HepG2 (cell line): ENCODE data around the gene RMND5A. TPM values are rescaled to one million over a fixed set of nuclear protein-coding genes. Genes with fewer than 3 reads are reported as not detected.
"Not testable (repeated sequence)": the region's sequence is repeated elsewhere in the genome, so short reads cannot be mapped to it uniquely, and the experiment has no call there.

ENCODE experiments used
- ATAC-seq: fragments of 200-7000 bp; cut with Tn5 transposase; 3 replicates; pipeline ENCODE4 v1.9.1; 2020; ENCODE audit warnings: mild to moderate bottlenecking, moderate library complexity
- BruUV-seq: library from RNA; stranded (reverse); fragments of 400-500 nt; replicated peaks from 2 replicates; lab custom pipeline; 2021; lab: Mats Ljungman, UMichigan
- CTCF ChIA-PET: fragments of 300-600 bp; formaldehyde crosslinking; extraction: SDS; loops from one replicate; lab custom pipeline; 2021; ENCODE audit warnings: low total read pairs, inconsistent platforms, low intra/inter-chr PET ratio; lab: Yijun Ruan, JAX
- POLR2A ChIA-PET: fragments of 350-600 bp; sonication (Branson Sonifier 250); formaldehyde crosslinking; loops from one replicate; lab custom pipeline; 2020; ENCODE audit warnings: antibody characterized with exemption, inconsistent platforms; lab: Yijun Ruan, JAX
- DNase-seq: peaks from one replicate; pipeline ENCODE4 v3.0.0-alpha.2; 2015; ENCODE audit warnings: low spot score
- FAIRE-seq: peaks from 3 replicates; lab custom pipeline; 2011; peaks lifted over from hg19 to GRCh38; lab: Jason Lieb, UNC
- H2AFZ ChIP-seq: one replicate; pipeline ENCODE4 v1.6.1; 2011; ENCODE audit warnings: low read length, inconsistent platforms
- H3K27ac ChIP-seq: fragments of 300-600 bp; 3 replicates; pipeline ENCODE4 v1.8.0; 2011; ENCODE audit warnings: mixed run types, mild to moderate bottlenecking, mixed read lengths, low read length, inconsistent platforms; ENCODE audit not compliant: insufficient read depth; ENCODE audit errors: extremely low read length
- H3K27me3 ChIP-seq, 2 experiments: fragments of 200-600 bp in 1 of 2; 2 replicates in 1 of 2; 3 replicates in 1 of 2; pipeline versions ENCODE4 v1.6.0 to v1.8.0; 2011; ENCODE audit warnings: low read length in 2 of 2, mild to moderate bottlenecking in 2 of 2, moderate library complexity in 2 of 2, inconsistent platforms in 1 of 2; ENCODE audit not compliant: insufficient read depth in 2 of 2, control insufficient read depth in 1 of 2
- H3K36me3 ChIP-seq, 2 experiments: fragments of 200-600 bp in 1 of 2; replicated peaks in 1 of 2; 2 replicates in 1 of 2; 3 replicates in 1 of 2; pipeline versions ENCODE4 v1.5.1 to v1.8.0; 2011; ENCODE audit warnings: low read length in 2 of 2, inconsistent platforms in 1 of 2; ENCODE audit not compliant: insufficient read depth in 2 of 2, control insufficient read depth in 1 of 2
- H3K4me1 ChIP-seq: 2 replicates; pipeline ENCODE4 v1.5.1; 2012; ENCODE audit warnings: low read length, inconsistent platforms; ENCODE audit not compliant: insufficient read depth
- H3K4me2 ChIP-seq: 2 replicates; pipeline ENCODE4 v1.6.0; 2011; ENCODE audit warnings: low read depth, low read length, inconsistent platforms
- H3K4me3 ChIP-seq, 3 experiments: fragments of 200-600 bp in 1 of 3; sonication (generic), shearing (Covaris generic) in 1 of 3; replicated peaks in 1 of 3; 2 replicates each; pipeline ENCODE4 v1.5.1; 2011 to 2016; ENCODE audit warnings: low read length in 3 of 3, inconsistent platforms in 2 of 3, low read depth in 2 of 3, mild to moderate bottlenecking in 2 of 3, control low read depth in 1 of 3, mixed read lengths in 1 of 3; ENCODE audit not compliant: insufficient read depth in 1 of 3
- H3K79me2 ChIP-seq: one replicate; pipeline ENCODE4 v1.6.1; 2011; ENCODE audit warnings: low read length, inconsistent platforms; ENCODE audit not compliant: insufficient read depth
- H3K9ac ChIP-seq: 2 replicates; pipeline ENCODE4 v1.6.0; 2011; ENCODE audit warnings: mild to moderate bottlenecking, low read depth, low read length, inconsistent platforms; ENCODE audit not compliant: insufficient read depth
- H3K9me3 ChIP-seq: 2 replicates; pipeline ENCODE4 v1.5.1; 2012; ENCODE audit warnings: mild to moderate bottlenecking, low read length
- H4K20me1 ChIP-seq: 2 replicates; pipeline ENCODE4 v1.6.0; 2011; ENCODE audit warnings: inconsistent platforms, mild to moderate bottlenecking, low read length, moderate library complexity; ENCODE audit not compliant: insufficient read depth
- DMAP1 ChIP-seq: IDR thresholded peaks from 2 replicates; pipeline ENCODE4 v1.6.1; 2016
- GABPB1 ChIP-seq: IDR thresholded peaks from 2 replicates; pipeline ENCODE4 v1.6.1; 2016; ENCODE audit warnings: mild to moderate bottlenecking, missing genetic modification reagents, moderate library complexity, missing compliant biosample characterization
- KAT7 ChIP-seq: IDR thresholded peaks from 2 replicates; pipeline ENCODE4 v1.6.1; 2018; ENCODE audit warnings: borderline replicate concordance, missing compliant biosample characterization
- KDM5B ChIP-seq: sonication (generic); formaldehyde crosslinking; IDR thresholded peaks from 2 replicates; pipeline ENCODE4 v1.4.0; 2020; ENCODE audit warnings: missing genetic modification reagents, mild to moderate bottlenecking, borderline replicate concordance
- MXI1 ChIP-seq: IDR thresholded peaks from 3 replicates; pipeline ENCODE4 v1.6.1; 2012; ENCODE audit warnings: low read depth, low read length, inconsistent platforms, borderline replicate concordance
- NFAT5 ChIP-seq: sonication (generic); formaldehyde crosslinking; IDR thresholded peaks from 2 replicates; pipeline ENCODE4 v1.4.0; 2020; ENCODE audit warnings: missing genetic modification reagents
- PHF8 ChIP-seq: sonication (generic); formaldehyde crosslinking; IDR thresholded peaks from 2 replicates; pipeline ENCODE4 v1.5.0; 2020; ENCODE audit warnings: missing genetic modification reagents
- SAP130 ChIP-seq: IDR thresholded peaks from 2 replicates; pipeline ENCODE4 v1.6.1; 2016; ENCODE audit warnings: low read depth
- ZNF124 ChIP-seq: sonication (generic); formaldehyde crosslinking; IDR thresholded peaks from 2 replicates; pipeline ENCODE4 v1.4.0; 2020; ENCODE audit warnings: missing genetic modification reagents
- ZNF687 ChIP-seq: sonication (generic); formaldehyde crosslinking; IDR thresholded peaks from 2 replicates; pipeline ENCODE4 v1.5.1; 2020; ENCODE audit warnings: mild to moderate bottlenecking, missing genetic modification reagents, moderate library complexity
- WGBS: methylation state at CpG from one replicate; pipeline ENCODE4 v1.1.6; 2017; ENCODE audit warnings: low lambda C conversion rate; 5-methylcytosine and 5-hydroxymethylcytosine counted together
- in situ Hi-C: cut with HindIII; loops from 2 replicates; pipeline ENCODE4 v1.10.0; 2017; ENCODE audit warnings: low pct_unique_long_range_greater_than_20kb; ENCODE audit not compliant: extremely low pct_ligation_motif_present
- intact Hi-C: fragments of 100-400 bp; cut with micrococcal nuclease; formaldehyde crosslinking; loops from one replicate; pipeline ENCODE4 v1.10.0; 2022; ENCODE audit not compliant: unreplicated experiment
- polyA plus RNA-seq, 8 experiments: library from polyadenylated mRNA; depleted of rRNA in 3 of 8; stranded (reverse) in 7 of 8; unstranded in 1 of 8; fragments of >200 nt; fragmentation: Illumina TruSeq in 4 of 8; extraction: Trizol in 4 of 8; gene quantifications; 2 replicates each; pipeline versions ENCODE4 v1.2.1 to v1.2.3, GENCODE V29; 2011 to 2016; ENCODE audit warnings: low read depth in 4 of 8, missing spikeins in 1 of 8, mixed read lengths in 1 of 8; ENCODE audit not compliant: insufficient read depth in 1 of 8
- total RNA-seq, 5 experiments: library from RNA; depleted of rRNA; stranded (reverse); fragments of >200 nt; fragmentation: Illumina TruSeq; extraction: Trizol; gene quantifications; 2 replicates each; pipeline ENCODE4 v1.2.3, GENCODE V29; 2016; ENCODE audit warnings: low read depth in 1 of 5

The RMND5A gene
- total and polyA plus RNA-seq, 2 of the 13 experiments (the other 11 are each of a cell fraction or from before 2014, with no cell fraction given), result 31.0 to 66.4 TPM

- TF ChIP-seq DMAP1, result 0 out of 2 replicates have a peak, but pooled peaks have one; percentile 26
- 0 out of 2 replicates have a peak, but pooled peaks have one; percentile 10 for TF ChIP-seq NFAT5 (CRISPR knock-in tag)
- peak; percentile 51 for TF ChIP-seq SAP130 (CRISPR knock-in tag)
- TF ChIP-seq KAT7 (CRISPR knock-in tag), result 0 out of 2 replicates have a peak, but pooled peaks have one; percentile 13
- 0 out of 2 replicates have a peak, but pooled peaks have one; percentile 8 for TF ChIP-seq ZNF124 (CRISPR knock-in tag)
- TF ChIP-seq ZNF687, result peak; percentile 50
- 0 out of 3 replicates have a peak, but pooled peaks have one; percentile 31 for TF ChIP-seq MXI1
- TF ChIP-seq PHF8, result peak; percentile 21
- TF ChIP-seq KDM5B (CRISPR knock-in tag), result peak; percentile 8; the same call in 1 of the 2 replicates
- peak; percentile 45; the same call in 1 of the 2 replicates for TF ChIP-seq GABPB1 (CRISPR knock-in tag)
Observed at GRCh38 chr2:86720540-86721320, 639 bp downstream of the RMND5A start (continued).

GRCh38 chr2:86725706-86726105, 5.6 kb downstream of the RMND5A start:
- FAIRE-seq, result not testable (repeated sequence)

More at GRCh38 chr2:86725706-86726105, 5.6 kb downstream of the RMND5A start:
- intact Hi-C loops, BruUV-seq, DNase-seq, in situ Hi-C loops, POLR2A ChIA-PET, H3K4me2 ChIP-seq, H3K27ac ChIP-seq, H3K4me3 ChIP-seq, H3K36me3 ChIP-seq, CTCF ChIA-PET, H2AFZ ChIP-seq, ATAC-seq, H3K9me3 ChIP-seq, H3K27me3 ChIP-seq, H4K20me1 ChIP-seq, H3K4me1 ChIP-seq, H3K9ac ChIP-seq: not testable (repeated sequence)
- peaks cover 34% of the 10 kb centered on the region for H3K79me2 ChIP-seq
- 100% methylated on average over 2 of the region's 2 CpGs for WGBS
